Measurements from ENCODE around the gene PGM1.

GRCh38 chr1:63663873-63664272 is 70.7 kb downstream of the PGM1 start:
- no peak for TF ChIP-seq CTCF (IDR thresholded peaks at IDR 0.05)
- no peak for TF ChIP-seq SIN3A (IDR thresholded peaks at IDR 0.05; ENCODE audit: borderline replicate concordance, insufficient read depth, low read depth, low read length)
- no peak for TF ChIP-seq POLR2AphosphoS5 (IDR thresholded peaks at IDR 0.05; ENCODE audit: low read depth, low read length)

Data from Panc1 (cell line).